HL-60 (cell line): Measurements from ENCODE around the gene IFNLR1.

Experiments used
- CTCF ChIP-seq: IDR thresholded peaks from one replicate; pipeline ENCODE4 v1.5.1; 2011; ENCODE audit warnings: low read length, control low read depth, inconsistent platforms; ENCODE audit not compliant: insufficient read depth
- GABPA ChIP-seq: IDR thresholded peaks from 2 replicates; pipeline ENCODE4 v1.6.1; 2012; ENCODE audit warnings: low read depth

GRCh38 chr1:24186711-24186992, 437 bp downstream of the IFNLR1 start:
- TF ChIP-seq CTCF (no peak), GABPA (no peak)
